Raji (cell line): ENCODE results near the gene LNX1.

ENCODE experiments used
- POLR2A ChIP-seq: IDR thresholded peaks from 2 replicates; pipeline ENCODE4 v1.6.1; 2011; ENCODE audit warnings: low read depth, low read length, control low read depth; ENCODE audit not compliant: insufficient read depth

LNX1 gene

DNA sequence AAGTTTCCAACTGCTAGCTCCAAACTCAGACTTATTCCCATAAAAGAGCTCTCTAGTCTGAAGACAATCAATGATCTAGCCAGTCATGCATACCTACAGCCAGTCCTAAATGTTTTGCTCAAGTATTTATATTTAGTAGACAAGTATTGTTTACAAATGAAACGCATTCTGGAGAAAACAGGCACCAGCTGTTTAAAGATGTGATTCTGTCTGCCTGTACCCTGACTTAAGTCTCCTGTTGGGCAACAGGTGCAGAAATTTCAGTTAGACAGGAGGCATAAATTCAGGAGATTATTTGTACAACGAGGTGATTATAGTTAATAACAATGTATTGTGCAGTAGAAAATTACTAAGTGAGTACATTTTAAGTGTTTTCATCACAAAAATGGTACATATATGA, 28.9 kb downstream of the LNX1 start:
- no peak for TF ChIP-seq POLR2A

GRCh38 chr4:53559021-53559620, 32.2 kb downstream of the LNX1 start:
- TF ChIP-seq POLR2A = no peak

DNA sequence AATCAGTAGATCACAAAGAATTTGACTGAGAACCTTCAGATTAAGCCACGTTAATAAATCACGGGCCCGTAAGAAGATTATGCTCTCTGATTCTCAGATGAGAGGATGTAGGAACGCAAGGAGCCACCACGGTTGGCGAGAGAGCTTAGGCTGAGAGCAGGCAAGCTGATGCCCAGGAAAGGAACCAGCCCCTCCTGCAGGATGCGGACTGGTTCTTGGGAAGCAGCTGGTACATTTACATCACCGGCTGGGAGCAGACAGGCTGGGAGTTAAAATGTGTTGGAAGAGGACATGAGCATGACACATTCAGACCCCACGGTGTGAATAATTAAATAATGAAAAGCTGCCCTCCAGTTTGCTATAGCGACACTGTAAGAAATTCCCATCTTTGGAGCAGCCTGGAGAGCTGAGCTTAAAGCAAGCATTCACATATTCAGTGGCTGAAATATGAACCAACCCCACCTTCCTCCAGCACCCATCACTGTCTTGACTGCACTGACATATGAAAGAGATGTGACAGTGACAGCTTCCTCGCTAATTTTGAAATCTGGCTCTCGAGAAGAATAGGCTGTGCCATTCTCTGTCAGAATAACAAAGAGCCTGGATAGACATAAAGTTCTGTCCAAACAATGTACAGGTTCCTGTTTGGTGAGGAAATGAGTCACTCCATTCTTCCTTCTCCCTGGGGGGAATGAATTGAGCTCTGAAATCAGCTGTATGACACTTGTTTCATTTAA, 33.1 kb downstream of the LNX1 start:
- TF ChIP-seq POLR2A = no peak

GRCh38 chr4:53557669-53558064, 33.6 kb downstream of the LNX1 start:
- TF ChIP-seq POLR2A = no peak

DNA sequence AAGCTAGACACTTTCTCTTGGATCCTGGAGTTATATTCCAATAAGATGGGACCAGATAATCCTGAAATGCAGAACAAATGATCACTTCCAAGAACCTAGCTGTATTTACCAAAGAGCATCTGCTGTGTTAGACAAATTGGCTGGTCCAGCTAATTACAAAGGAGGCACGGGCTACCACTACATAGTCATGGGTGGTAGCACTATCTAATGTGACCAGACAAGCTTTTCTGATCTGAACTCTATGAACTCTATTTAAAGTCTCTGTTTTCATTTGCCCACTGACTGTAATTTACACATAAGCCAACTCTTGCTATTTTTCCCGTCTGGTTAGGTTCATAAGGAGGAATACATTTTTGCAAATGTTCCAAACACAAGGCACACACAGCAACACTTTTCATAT, 34.6 kb downstream of the LNX1 start:
- TF ChIP-seq POLR2A = no peak

GRCh38 chr4:53553486-53554210, 37.6 kb downstream of the LNX1 start:
- no peak for TF ChIP-seq POLR2A

- no peak for TF ChIP-seq POLR2A
These were observed 38.6 kb downstream of the LNX1 start for GRCh38 chr4:53552711-53553110.

DNA sequence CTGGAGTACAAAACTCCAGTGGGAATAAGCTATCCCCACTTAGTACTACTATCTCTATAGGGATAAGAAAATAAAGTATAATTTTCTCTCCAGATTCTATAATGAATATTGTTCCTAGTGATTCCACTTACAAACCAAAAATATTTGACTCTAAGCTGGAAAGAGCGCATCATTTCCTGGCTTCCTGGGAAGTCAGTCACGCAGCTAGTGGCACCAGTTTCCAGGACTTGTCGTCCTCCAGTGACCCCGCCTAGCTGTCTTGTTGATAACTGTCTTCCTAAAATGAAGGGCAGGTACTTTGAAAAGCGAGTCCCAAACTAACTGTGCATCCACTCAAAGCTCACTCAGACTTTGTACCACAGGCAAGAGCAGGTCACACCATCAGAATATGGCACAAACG, 39.3 kb downstream of the LNX1 start:
- no peak for TF ChIP-seq POLR2A

DNA sequence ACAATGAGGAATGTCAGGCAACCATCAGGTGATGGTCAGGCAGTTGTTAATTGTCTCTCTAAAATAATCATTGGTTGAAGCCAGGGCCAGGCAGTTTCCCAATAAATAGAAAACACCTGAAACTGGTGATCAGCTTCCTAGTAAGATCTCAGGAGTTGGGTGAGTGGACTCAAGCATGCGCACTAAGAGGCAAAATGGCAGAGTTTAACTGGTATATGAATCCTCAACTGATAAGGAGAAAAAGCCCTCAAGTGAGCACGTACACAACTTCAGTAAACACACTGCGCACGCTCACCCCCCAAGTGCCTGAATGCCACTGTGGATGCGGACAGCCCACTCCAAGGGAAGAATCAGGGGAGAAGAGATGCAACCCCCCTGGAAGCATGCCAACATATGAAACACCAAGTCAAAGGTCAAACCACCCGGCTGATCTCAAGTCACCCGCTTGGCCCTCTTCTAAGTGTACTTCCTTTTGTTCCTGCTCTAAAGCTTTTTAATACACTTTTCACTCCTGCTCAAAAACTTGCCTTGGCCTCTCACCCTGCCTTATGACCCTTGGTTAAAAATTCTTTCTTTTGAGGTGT, 39.9 kb downstream of the LNX1 start:
- TF ChIP-seq POLR2A = no peak

- TF ChIP-seq POLR2A = no peak
These were observed 42.6 kb downstream of the LNX1 start for GRCh38 chr4:53548662-53549061.

DNA sequence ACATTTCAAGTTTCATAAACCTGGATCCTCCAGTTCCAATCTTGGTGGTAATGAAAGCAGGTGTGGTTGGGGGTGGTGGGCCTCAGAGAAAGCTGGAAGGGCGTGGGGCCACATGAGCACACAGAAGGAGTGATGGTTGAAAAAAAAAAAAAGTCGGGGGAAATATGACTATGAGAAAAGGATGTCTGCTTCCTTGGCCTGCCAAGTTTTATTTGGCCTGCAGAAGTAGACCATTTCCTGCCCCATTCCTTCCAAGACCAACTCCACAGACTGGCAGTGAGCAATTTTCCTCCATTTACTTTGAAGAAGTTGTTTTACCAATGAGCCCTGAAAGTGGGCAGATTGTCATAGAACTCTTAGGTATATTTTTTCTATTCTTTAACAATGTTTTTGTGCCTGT, 43.3 kb downstream of the LNX1 start:
- TF ChIP-seq POLR2A = no peak

GRCh38 chr4:53545942-53546581, 45.2 kb downstream of the LNX1 start:
- TF ChIP-seq POLR2A = no peak

GRCh38 chr4:53545273-53545672, 46.0 kb downstream of the LNX1 start:
- TF ChIP-seq POLR2A = no peak

DNA sequence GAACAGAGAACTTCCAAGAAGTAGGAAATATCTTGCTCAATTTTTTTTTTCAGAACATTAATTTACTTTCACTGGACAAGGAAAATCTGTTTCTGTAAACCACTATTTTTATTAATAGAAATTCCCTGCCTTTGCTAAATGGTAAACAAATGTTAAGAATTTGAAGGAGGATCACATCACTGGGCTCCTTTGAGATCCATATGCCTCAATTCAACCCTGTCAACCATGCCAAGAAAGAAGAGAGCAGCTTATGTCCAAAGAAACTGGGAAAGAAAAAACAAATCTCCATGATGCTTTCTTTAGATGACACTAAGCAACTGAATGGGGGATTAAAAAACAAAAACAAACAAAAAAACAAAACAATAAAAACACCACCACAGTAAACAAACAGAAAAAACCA, 47.7 kb downstream of the LNX1 start:
- no peak for TF ChIP-seq POLR2A

DNA sequence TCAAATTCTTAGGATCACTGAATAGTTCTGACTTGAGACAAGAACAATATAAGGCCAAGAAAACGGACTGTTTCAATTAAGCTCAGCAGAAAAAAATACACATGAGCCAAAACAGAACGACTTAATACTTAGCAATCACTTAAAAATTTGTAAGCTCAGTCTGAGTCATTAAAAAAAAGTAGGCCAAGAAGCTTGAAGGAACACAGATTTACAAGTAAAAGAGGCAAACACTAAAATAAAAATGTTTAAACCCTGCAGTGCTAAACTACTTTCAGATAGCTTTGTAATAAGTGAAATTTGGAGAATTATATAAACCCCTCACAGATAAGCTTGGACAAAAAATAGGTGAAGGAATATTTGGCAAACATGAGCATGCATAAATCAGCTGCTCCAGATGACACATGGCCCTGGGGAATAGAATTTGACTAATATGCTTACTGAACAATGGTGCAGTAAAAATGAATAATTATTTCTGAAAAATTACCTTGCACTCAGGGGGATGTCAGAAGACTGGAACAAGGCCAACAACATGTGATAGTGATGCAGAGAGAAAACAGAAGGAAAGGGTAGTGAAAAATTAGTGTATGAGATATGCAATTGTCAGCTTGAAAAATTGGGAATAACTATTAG, 49.6 kb downstream of the LNX1 start:
- TF ChIP-seq POLR2A = no peak
